ENCODE results near the gene PPT2. TPM values are rescaled to one million over a fixed set of nuclear protein-coding genes. Genes with fewer than 3 reads are reported as not detected.
"Not testable (repeated sequence)": the region's sequence is repeated elsewhere in the genome, so short reads cannot be mapped to it uniquely, and the experiment has no call there.

Gene PPT2
- total RNA-seq, 1 donor from 2014 or later: 58.6 TPM

GRCh38 chr6:32190054-32190851 is 36.3 kb downstream of the PPT2 start, which contains the start of gene PBX2:
TSS of gene PBX2 (minus strand) at chr6:32190202. CDS start at chr6:32189915, 287 bp downstream.
- H3K27ac Mint-ChIP-seq: peak within 1 kb of the TSS; percentile 98
- no peak for TF ChIP-seq CTCF (IDR thresholded peaks at IDR 0.05; ENCODE audit: unreplicated experiment)

GRCh38 chr6:32190911-32191677 is 37.2 kb downstream of the PPT2 start:
- no peak for DNase-seq (ENCODE audit: low spot score in 2 of 2, unreplicated experiment in 2 of 2)
- peaks cover 70% of the 10 kb centered on the region for H3K4me1 Mint-ChIP-seq

More at GRCh38 chr6:32190054-32190851, 36.3 kb downstream of the PPT2 start, which contains the start of gene PBX2:
- Mint-ChIP-seq H3K9me3 (no peaks in the 10 kb centered on the region), H3K4me1 (peaks cover 76% of the 10 kb centered on the region), H3K4me3 (peak within 1 kb of the TSS; percentile 86), H3K27me3 (ENCODE audit: low read depth) (no peaks in the 10 kb centered on the region), H3K36me3 (peaks cover 17% of the 10 kb centered on the region)
- peak; percentile 76 to 82 for DNase-seq (ENCODE audit: low spot score in 2 of 2, unreplicated experiment in 2 of 2)

GRCh38 chr6:32191696-32192607 is 38.0 kb downstream of the PPT2 start:
- TF ChIP-seq CTCF (IDR thresholded peaks at IDR 0.05; ENCODE audit: unreplicated experiment): no peak
- Mint-ChIP-seq H3K9me3 (no peaks in the 10 kb centered on the region), H3K27me3 (ENCODE audit: low read depth) (no peaks in the 10 kb centered on the region), H3K36me3 (peaks cover 8% of the 10 kb centered on the region), H3K4me1 (peaks cover 71% of the 10 kb centered on the region), H3K4me3 (peak overlapping the region; percentile 13), H3K27ac (peak overlapping the region; percentile 94)
- DNase-seq (ENCODE audit: low spot score in 2 of 2, unreplicated experiment in 2 of 2): no peak

More at GRCh38 chr6:32190911-32191677, 37.2 kb downstream of the PPT2 start:
- TF ChIP-seq CTCF (IDR thresholded peaks at IDR 0.05; ENCODE audit: unreplicated experiment): no peak
- Mint-ChIP-seq H3K27me3 (ENCODE audit: low read depth) (no peaks in the 10 kb centered on the region), H3K4me3 (peak overlapping the region; percentile 40), H3K36me3 (peaks cover 13% of the 10 kb centered on the region), H3K27ac (peak overlapping the region; percentile 94), H3K9me3 (no peaks in the 10 kb centered on the region)

- H3K36me3 Mint-ChIP-seq: peaks cover 2% of the 10 kb centered on the region
- H3K4me1 Mint-ChIP-seq: peaks cover 68% of the 10 kb centered on the region
- H3K27me3 Mint-ChIP-seq (ENCODE audit: low read depth): no peaks in the 10 kb centered on the region
- H3K9me3 Mint-ChIP-seq: no peaks in the 10 kb centered on the region
- peak within 1 kb of the TSS; percentile 94 for H3K27ac Mint-ChIP-seq
- TF ChIP-seq CTCF (IDR thresholded peaks at IDR 0.05; ENCODE audit: unreplicated experiment): no peak
- H3K4me3 Mint-ChIP-seq: peak within 1 kb of the TSS; percentile 51
- no peak for DNase-seq (ENCODE audit: low spot score in 2 of 2, unreplicated experiment in 2 of 2)
Observed at GRCh38 chr6:32192608-32193039, 38.7 kb downstream of the PPT2 start, which contains the start of gene GPSM3. TSS of gene GPSM3 (minus strand) at chr6:32192643. CDS start at chr6:32192513, 130 bp downstream.

- Mint-ChIP-seq H3K4me3 (peak overlapping the region; percentile 51), H3K4me1 (peaks cover 65% of the 10 kb centered on the region), H3K27ac (peak overlapping the region; percentile 94)
- not testable (repeated sequence) for H3K9me3 Mint-ChIP-seq; DNase-seq (ENCODE audit: low spot score in 2 of 2, unreplicated experiment in 2 of 2); H3K27me3 Mint-ChIP-seq (ENCODE audit: low read depth); H3K36me3 Mint-ChIP-seq
Observed at GRCh38 chr6:32193096-32193495, 39.2 kb downstream of the PPT2 start.

Data from mesothelial cell of epicardium (in vitro differentiated cells).